Hematopoietic multipotent progenitor cell treated with erythropoietin and hydrocortisone succinate and interleukin-3 and kit ligand, for 17 days (in vitro differentiated cells): ENCODE data around the gene PCP4.

Experiments
- DNase-seq: peaks from one replicate; pipeline ENCODE4 v3.0.0-alpha.2; 2015; ENCODE audit warnings: low spot score

PCP4 gene

GRCh38 chr21:39867198-39867650 is at the start of gene PCP4:
Gene PCP4, plus strand, starts transcription at chr21:39867438. Its CDS starts 64 bp downstream, at chr21:39867502.
- DNase-seq: no peak

GRCh38 chr21:39818557-39818956 is 48.7 kb upstream of the PCP4 start:
- no peak for DNase-seq

GRCh38 chr21:39822042-39822441 is 45.2 kb upstream of the PCP4 start:
- DNase-seq: no peak

GRCh38 chr21:39825250-39825649 is 42.0 kb upstream of the PCP4 start:
- no peak for DNase-seq

- no peak for DNase-seq
Measured at GRCh38 chr21:39834543-39834942, 32.7 kb upstream of the PCP4 start.

GRCh38 chr21:39837861-39838359 is 29.3 kb upstream of the PCP4 start:
- DNase-seq: no peak

GRCh38 chr21:39840373-39841097 is 26.7 kb upstream of the PCP4 start:
- DNase-seq: no peak

GRCh38 chr21:39842741-39843459 is 24.3 kb upstream of the PCP4 start:
- no peak for DNase-seq

- DNase-seq: no peak
Measured at GRCh38 chr21:39843483-39843882, 23.8 kb upstream of the PCP4 start.

GRCh38 chr21:39843916-39844315 is 23.3 kb upstream of the PCP4 start:
- no peak for DNase-seq

- DNase-seq: no peak
Measured at GRCh38 chr21:39845571-39846130, 21.6 kb upstream of the PCP4 start.

GRCh38 chr21:39847877-39848276 is 19.4 kb upstream of the PCP4 start:
- no peak for DNase-seq

GRCh38 chr21:39849014-39849655 is 18.1 kb upstream of the PCP4 start:
- DNase-seq: no peak

- no peak for DNase-seq
Measured at GRCh38 chr21:39850333-39850732, 16.9 kb upstream of the PCP4 start.

GRCh38 chr21:39851002-39851618 is 16.1 kb upstream of the PCP4 start:
- DNase-seq: no peak

GRCh38 chr21:39852021-39852721 is 15.1 kb upstream of the PCP4 start:
- no peak for DNase-seq

- no peak for DNase-seq
Measured at GRCh38 chr21:39852726-39853500, 14.3 kb upstream of the PCP4 start.

- DNase-seq: no peak
Measured at GRCh38 chr21:39854572-39854971, 12.7 kb upstream of the PCP4 start.

GRCh38 chr21:39855595-39855994 is 11.6 kb upstream of the PCP4 start:
- no peak for DNase-seq

- no peak for DNase-seq
Measured at GRCh38 chr21:39860600-39860999, 6.6 kb upstream of the PCP4 start.

- no peak for DNase-seq
Measured at GRCh38 chr21:39863111-39863510, 4.1 kb upstream of the PCP4 start.
